GM19372 (cell line): ENCODE data around the gene ATXN7L3B.

Experiments
- ATAC-seq: cut with Tn5 transposase; IDR thresholded peaks from one replicate; pipeline ENCODE4 v1.9.1; 2021; ENCODE audit warnings: mild to moderate bottlenecking, low read depth, moderate library complexity; ENCODE audit not compliant: unreplicated experiment

The ATXN7L3B gene

DNA sequence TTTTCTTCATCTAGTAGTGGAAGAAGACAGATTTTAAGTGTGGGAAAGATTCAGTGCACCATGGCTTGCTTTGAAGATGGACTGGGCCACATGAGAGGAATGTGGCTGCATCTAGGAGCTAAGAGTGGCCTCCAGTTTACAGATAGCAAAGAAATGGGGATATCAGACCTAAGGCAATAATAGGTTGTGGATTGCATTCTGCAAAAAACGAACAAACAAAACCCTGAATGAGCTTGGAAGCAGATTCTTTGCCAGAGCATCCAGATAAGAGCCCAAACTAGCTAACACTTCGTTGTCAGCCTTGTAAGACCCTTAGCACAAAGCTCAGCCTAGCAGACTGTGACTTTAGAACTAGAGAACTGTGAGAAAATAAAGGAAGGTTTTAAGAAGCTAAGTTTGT, 9.6 kb downstream of the ATXN7L3B start:
- no peak for ATAC-seq

DNA sequence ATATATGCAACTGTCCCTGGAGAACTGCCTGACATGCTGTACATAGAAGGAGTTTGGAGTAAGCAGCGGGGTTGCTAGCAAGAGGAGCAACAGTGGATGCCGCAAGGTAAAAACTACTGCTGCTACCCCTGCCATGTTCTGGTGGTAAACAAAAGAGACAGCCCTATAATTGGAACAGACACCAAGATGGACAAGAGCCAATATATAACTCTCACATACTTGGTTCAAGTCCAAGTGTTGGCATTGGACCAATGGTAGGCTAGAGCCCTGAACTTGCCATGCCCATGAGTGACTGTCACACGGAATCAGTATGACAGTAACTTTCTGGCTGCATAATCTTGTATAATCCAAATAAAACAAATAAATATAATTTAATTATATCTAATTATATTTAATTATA, 13.7 kb downstream of the ATXN7L3B start:
- ATAC-seq, result no peak

DNA sequence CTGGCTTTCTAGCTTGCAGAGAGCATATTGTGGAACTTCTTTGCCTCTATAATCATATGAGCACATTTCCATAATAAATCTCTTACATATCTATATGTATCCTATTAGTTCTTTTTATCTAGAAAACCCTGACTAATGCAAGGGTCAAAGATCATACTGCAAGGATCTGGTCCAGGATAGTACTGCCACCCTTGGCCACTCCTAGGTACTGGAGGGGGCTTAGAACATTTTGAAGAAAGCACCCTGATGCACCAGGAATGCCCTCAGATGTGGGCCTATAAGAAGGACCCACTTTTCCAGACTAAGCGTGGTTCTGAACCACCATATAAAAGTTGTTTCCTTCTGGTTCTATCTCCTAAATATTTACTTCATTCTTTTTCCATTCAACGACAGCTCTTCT, 14.6 kb downstream of the ATXN7L3B start:
- no peak for ATAC-seq

DNA sequence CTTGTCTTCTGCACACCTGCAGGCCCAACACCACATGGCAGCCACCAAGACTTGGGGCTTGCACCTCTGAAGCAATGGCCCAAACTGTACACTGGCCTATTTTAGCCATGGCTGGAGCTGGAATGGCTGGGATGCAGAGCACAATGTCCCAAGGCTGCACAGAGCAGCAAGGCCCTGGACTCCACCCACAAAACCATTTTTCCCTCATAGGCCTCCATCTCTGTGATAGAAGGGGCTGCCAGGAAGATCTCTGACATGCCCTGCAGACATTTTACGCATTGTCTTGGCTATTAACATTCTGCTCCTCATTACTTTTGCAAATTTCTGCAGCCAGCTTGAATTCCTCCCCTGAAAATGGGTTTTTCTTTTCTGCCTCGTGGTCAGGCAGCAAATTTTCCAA, 22.1 kb downstream of the ATXN7L3B start:
- ATAC-seq, result no peak

DNA sequence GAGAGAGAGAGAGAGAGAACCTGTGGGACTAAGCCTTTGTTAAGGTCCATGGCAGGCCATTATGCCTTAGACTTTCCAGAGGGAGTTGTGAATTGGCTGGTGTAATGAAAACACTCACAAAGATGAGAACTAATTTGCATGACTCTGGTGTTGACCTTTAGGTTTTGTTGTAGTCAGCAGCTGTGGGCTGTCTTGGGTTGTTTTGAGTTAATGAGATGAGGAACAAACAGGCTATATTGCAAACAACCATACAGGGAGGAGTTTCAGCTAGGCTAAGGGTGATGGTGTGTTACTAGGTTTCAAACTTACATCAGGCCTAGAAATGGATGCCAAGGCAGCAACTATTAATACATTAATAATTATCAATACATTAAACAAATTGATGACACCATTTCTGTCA, 26.3 kb downstream of the ATXN7L3B start:
- ATAC-seq, result no peak

DNA sequence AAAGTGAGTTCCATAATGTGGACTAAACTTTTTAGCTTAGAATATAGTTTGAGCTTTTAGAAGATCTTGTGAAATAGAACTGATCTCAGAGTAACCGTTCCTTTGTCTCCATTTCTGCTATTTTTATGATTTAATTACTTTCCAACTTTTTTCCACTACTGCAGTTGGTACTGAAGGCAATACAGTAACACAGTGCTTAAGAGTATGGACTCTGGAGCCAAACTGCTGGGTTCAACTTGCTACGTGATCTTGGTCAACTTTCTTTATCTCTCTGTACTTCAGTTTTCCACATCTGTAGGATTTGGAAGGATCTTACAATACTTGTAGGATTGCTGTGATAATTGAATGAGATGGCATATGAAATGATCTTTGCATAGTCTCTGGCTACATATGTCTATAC, 40.9 kb downstream of the ATXN7L3B start:
- ATAC-seq, result no peak

DNA sequence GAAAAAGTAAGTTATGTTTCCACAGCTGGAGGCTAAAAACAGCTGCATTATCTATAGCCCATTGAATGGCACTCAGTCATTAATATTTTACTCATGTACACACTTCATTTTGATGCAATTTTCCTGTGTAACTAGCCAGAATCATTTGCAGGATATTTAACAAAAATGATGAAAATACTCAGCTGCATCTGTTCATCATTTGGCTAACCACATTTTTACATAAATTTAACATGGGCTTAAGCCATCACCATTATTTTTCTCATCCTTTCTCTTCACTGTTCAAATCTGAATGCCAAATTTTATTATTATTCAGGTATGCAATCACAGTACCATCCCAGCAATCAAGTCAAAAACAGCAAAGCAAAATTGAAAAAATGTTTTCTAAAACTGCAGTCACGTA, 41.8 kb downstream of the ATXN7L3B start:
- no peak for ATAC-seq

DNA sequence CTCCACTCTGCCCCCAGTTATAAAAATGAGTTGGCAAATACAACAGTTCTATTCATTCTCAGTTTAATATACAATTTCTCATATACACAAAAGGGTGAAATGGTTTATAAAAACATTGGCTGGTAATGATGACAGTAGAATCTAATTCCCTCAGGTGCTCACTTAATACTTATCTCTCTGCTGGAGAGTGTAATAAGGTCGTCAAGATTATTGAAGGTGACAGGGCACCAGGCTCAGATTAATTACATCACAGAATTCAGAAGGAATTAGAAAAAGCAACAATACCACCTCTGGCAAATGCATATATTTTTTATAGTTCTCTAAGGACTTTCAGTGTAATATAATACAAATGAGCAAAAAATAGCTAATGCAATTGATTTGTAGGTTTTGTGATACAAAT, 42.3 kb downstream of the ATXN7L3B start:
- no peak for ATAC-seq

DNA sequence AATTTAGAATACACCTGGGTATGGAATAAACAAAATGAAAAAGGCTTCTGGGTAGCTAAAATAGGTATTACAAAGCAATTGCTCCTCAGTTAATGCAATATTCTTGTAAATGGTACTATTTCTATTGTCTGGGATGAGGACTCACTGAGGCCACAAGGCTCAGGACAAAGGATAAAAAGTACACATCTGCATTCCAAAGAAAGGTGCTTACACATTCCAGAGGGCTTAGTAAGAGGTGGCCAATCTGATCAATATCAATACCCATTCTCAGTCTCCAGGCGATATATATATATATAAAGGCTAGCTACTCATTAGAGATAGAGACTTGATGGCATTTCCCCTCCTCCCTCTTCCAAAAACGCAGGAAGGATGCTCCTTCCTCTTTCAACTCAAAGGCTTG, 43.8 kb downstream of the ATXN7L3B start:
- no peak for ATAC-seq

DNA sequence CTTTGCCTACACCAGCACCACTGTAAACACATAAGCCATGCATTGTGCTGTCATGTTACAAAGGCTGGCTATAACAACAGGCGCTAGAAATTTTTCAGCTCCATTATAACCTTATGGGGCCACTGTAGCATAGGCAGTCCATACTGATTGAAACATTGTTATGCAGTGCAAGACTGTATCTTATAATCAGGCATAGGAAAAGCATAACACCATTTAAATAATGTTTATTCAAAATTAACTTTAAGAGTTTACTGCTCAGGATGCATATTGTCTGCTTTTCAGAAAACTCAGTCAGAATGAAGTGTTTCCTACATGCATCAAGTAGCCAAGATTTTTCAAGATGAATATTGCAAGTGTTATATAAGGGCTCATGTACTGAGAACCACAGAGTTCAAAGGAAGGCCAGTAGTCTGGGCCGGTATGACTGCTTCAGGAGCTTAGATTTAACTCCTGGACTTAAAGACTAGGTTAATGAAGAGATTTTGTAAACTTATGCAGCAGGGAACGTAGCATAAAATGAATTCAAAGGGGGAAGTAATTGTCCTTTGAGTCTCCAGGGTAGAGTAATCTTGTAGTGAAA, 46.9 kb downstream of the ATXN7L3B start:
- no peak for ATAC-seq

DNA sequence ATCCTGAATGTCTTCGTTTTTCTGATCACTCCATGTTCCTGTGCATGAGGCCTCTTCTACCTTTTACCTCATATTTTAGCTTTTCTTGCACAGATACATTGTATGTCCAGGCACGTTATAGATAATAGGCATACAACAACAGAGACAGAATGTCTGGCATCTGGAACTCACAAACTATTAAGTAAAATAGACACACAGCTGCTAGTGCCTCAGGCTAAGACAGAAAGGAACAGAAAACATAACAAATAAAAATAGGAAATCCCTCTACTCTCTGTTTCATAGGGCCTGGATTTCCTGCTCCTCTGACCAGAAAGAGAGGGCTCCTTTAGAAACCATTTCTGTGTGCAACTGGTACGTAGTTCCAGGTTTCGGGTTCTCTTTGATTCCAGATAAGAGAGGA, 48.6 kb downstream of the ATXN7L3B start:
- ATAC-seq, result no peak
